K562 (cell line): ENCODE measurements around the gene PTPN9. TPM values are rescaled to one million over a fixed set of nuclear protein-coding genes. Genes with fewer than 3 reads are reported as not detected.

ENCODE experiments used
- ATAC-seq: fragments of 200-7000 bp; cut with Tn5 transposase; 3 replicates; pipeline ENCODE4 v1.9.1; 2020; ENCODE audit warnings: moderate library complexity
- BruUV-seq: library from RNA; stranded (reverse); fragments of 400-500 nt; replicated peaks from 2 replicates; lab custom pipeline; 2021; lab: Mats Ljungman, UMichigan
- CTCF ChIA-PET: fragments of 300-600 bp; formaldehyde crosslinking; extraction: SDS; loops from one replicate; lab custom pipeline; 2021; ENCODE audit warnings: low intra/inter-chr PET ratio; lab: Yijun Ruan, JAX
- POLR2A ChIA-PET: fragments of 300-600, 350-650 bp; sonication (Branson Sonifier 250); formaldehyde crosslinking; extraction: SDS; loops from one replicate; lab custom pipeline; 2021; ENCODE audit warnings: antibody characterized with exemption, inconsistent platforms; lab: Yijun Ruan, JAX
- DNase-seq, 4 experiments: peaks; one replicate each; pipeline versions ENCODE4 v3.0.0 to v3.0.0-alpha.2; 2011 to 2018; ENCODE audit warnings: low spot score in 3 of 4, mixed read lengths in 3 of 4; ENCODE audit errors: extremely low read depth in 1 of 4
- FAIRE-seq: peaks from 2 replicates; lab custom pipeline; 2011; peaks lifted over from hg19 to GRCh38; lab: Jason Lieb, UNC
- H2AFZ ChIP-seq: 2 replicates; pipeline ENCODE4 v1.6.0; 2011; ENCODE audit warnings: low read depth, low read length, control low read depth, inconsistent platforms
- H3K27ac ChIP-seq: fragments of 200-600 bp; 3 replicates; pipeline ENCODE4 v1.8.0; 2011; ENCODE audit warnings: low read depth, mild to moderate bottlenecking, control low read depth, inconsistent platforms, low read length, moderate library complexity, mixed read lengths; ENCODE audit errors: extremely low read depth
- H3K27me3 ChIP-seq, 2 experiments: fragments of 300-600 bp in 1 of 2; 2 replicates in 1 of 2; 3 replicates in 1 of 2; pipeline versions ENCODE4 v1.6.0 to v1.8.0; 2011; ENCODE audit warnings: inconsistent platforms in 2 of 2, low read length in 2 of 2, mild to moderate bottlenecking in 1 of 2, mixed read lengths in 1 of 2, moderate library complexity in 1 of 2; ENCODE audit not compliant: control insufficient read depth in 2 of 2, insufficient read depth in 2 of 2
- H3K36me3 ChIP-seq: fragments of 300-600 bp; 3 replicates; pipeline ENCODE4 v1.8.0; 2011; ENCODE audit warnings: mild to moderate bottlenecking, low read length, inconsistent platforms; ENCODE audit not compliant: control insufficient read depth, insufficient read depth
- H3K4me1 ChIP-seq, 2 experiments: fragments of 200-600 bp in 1 of 2; replicated peaks in 1 of 2; 2 replicates in 1 of 2; 3 replicates in 1 of 2; pipeline versions ENCODE4 v1.5.1 to v1.8.0; 2011; ENCODE audit warnings: inconsistent platforms in 2 of 2, low read length in 2 of 2, mild to moderate bottlenecking in 1 of 2, mixed read lengths in 1 of 2, moderate library complexity in 1 of 2; ENCODE audit not compliant: control insufficient read depth in 2 of 2, insufficient read depth in 2 of 2
- H3K4me2 ChIP-seq: 2 replicates; pipeline ENCODE4 v1.6.1; 2011; ENCODE audit warnings: low read length, control low read depth, inconsistent platforms, mixed read lengths; ENCODE audit not compliant: insufficient read depth
- H3K4me3 ChIP-seq: fragments of 200-600 bp; sonication (generic), shearing (Covaris generic); 2 replicates; pipeline ENCODE4 v1.5.1; 2016; ENCODE audit warnings: control low read depth, inconsistent platforms
- H3K79me2 ChIP-seq: fragments of 200-600 bp; 3 replicates; pipeline ENCODE4 v1.8.0; 2011; ENCODE audit warnings: low read length, inconsistent platforms; ENCODE audit not compliant: control insufficient read depth, insufficient read depth
- H3K9ac ChIP-seq, 2 experiments: 2 replicates each; pipeline versions ENCODE4 v1.6.0 to v1.6.1; 2011; ENCODE audit warnings: low read depth in 2 of 2, low read length in 2 of 2, control low read depth in 1 of 2, inconsistent platforms in 1 of 2, mild to moderate bottlenecking in 1 of 2, mixed read lengths in 1 of 2; ENCODE audit not compliant: insufficient read depth in 1 of 2
- H3K9me1 ChIP-seq: one replicate; pipeline ENCODE4 v1.6.0; 2011; ENCODE audit warnings: inconsistent platforms, mild to moderate bottlenecking, low read length, moderate library complexity; ENCODE audit not compliant: control insufficient read depth, insufficient read depth
- H3K9me3 ChIP-seq: replicated peaks from 2 replicates; pipeline ENCODE4 v1.5.1; 2011; ENCODE audit warnings: low read depth, low read length, inconsistent platforms; ENCODE audit not compliant: control insufficient read depth, insufficient read depth
- H4K20me1 ChIP-seq: replicated peaks from 2 replicates; pipeline ENCODE4 v1.6.1; 2011; ENCODE audit warnings: low read length, inconsistent platforms, mixed read lengths; ENCODE audit not compliant: control insufficient read depth, insufficient read depth
- CCNT2 ChIP-seq: IDR thresholded peaks from 2 replicates; pipeline ENCODE4 v1.6.1; 2011; ENCODE audit warnings: borderline replicate concordance, low read depth, mild to moderate bottlenecking, moderate library complexity, mixed read lengths, low read length; ENCODE audit not compliant: insufficient read length; ENCODE audit errors: extremely low read depth
- CEBPB ChIP-seq: fragments of 450-650 bp; IDR thresholded peaks from 2 replicates; pipeline ENCODE4 v1.6.1; 2016; ENCODE audit warnings: missing genetic modification characterization, missing compliant biosample characterization
- CEBPG ChIP-seq, 3 experiments: fragments of 200-800 bp in 1 of 3; sonication (Bioruptor generic) in 1 of 3; sonication (generic) in 1 of 3; formaldehyde crosslinking in 1 of 3; IDR thresholded peaks in 2 of 3; conservative IDR thresholded peaks in 1 of 3; 2 replicates each; pipeline versions ENCODE4 v1.6.1 to v1.8.0; 2016 to 2022; ENCODE audit warnings: missing compliant biosample characterization in 2 of 3, missing genetic modification characterization in 2 of 3, mild to moderate bottlenecking in 1 of 3, missing genetic modification reagents in 1 of 3
- DPF2 ChIP-seq: fragments of 450-650 bp; IDR thresholded peaks from 2 replicates; pipeline ENCODE4 v1.6.1; 2016
- E2F3 ChIP-seq: fragments of 250-450 bp; sonication (Bioruptor Pico); IDR thresholded peaks from 2 replicates; pipeline ENCODE4 v1.4.0; 2020; ENCODE audit warnings: mild to moderate bottlenecking
- FOXJ2 ChIP-seq: fragments of 200-800 bp; sonication (Bioruptor generic); IDR thresholded peaks from 2 replicates; pipeline ENCODE4 v1.6.1; 2016; ENCODE audit warnings: missing genetic modification characterization, missing compliant biosample characterization
- HDAC2 ChIP-seq: fragments of 450-650 bp; IDR thresholded peaks from 2 replicates; pipeline ENCODE4 v1.6.1; 2016; ENCODE audit warnings: mild to moderate bottlenecking
- NR2C2 ChIP-seq, 2 experiments: fragments of 200-800 bp in 1 of 2; sonication (Bioruptor generic) in 1 of 2; sonication (generic) in 1 of 2; formaldehyde crosslinking in 1 of 2; IDR thresholded peaks; 2 replicates each; pipeline versions ENCODE4 v1.6.1 to v1.8.0; 2016 to 2022; ENCODE audit warnings: mild to moderate bottlenecking in 1 of 2, missing compliant biosample characterization in 1 of 2, missing genetic modification characterization in 1 of 2, missing genetic modification reagents in 1 of 2
- PTRF ChIP-seq: fragments of 450-650 bp; IDR thresholded peaks from 2 replicates; pipeline ENCODE4 v1.6.1; 2016; ENCODE audit warnings: mild to moderate bottlenecking, missing genetic modification characterization, missing compliant biosample characterization
- RAD21 ChIP-seq, 2 experiments: fragments of 250-450 bp in 1 of 2; fragments of 450-650 bp in 1 of 2; sonication (Bioruptor Pico) in 1 of 2; formaldehyde crosslinking in 1 of 2; IDR thresholded peaks in 1 of 2; conservative IDR thresholded peaks in 1 of 2; 2 replicates each; pipeline versions ENCODE4 v1.4.0 to v1.8.0; 2020 to 2022; ENCODE audit warnings: mild to moderate bottlenecking in 2 of 2, moderate library complexity in 1 of 2
- SMARCC2 ChIP-seq: fragments of 450-650 bp; IDR thresholded peaks from 2 replicates; pipeline ENCODE4 v1.6.1; 2017; ENCODE audit warnings: antibody characterized with exemption, moderate library complexity, mild to moderate bottlenecking, low read depth
- SMARCE1 ChIP-seq: fragments of 450-650 bp; IDR thresholded peaks from 2 replicates; pipeline ENCODE4 v1.7.1; 2016; ENCODE audit warnings: mild to moderate bottlenecking
- ZNF311 ChIP-seq: fragments of 250-450 bp; sonication (Bioruptor Pico); IDR thresholded peaks from 2 replicates; pipeline ENCODE4 v1.4.0; 2020; ENCODE audit warnings: mild to moderate bottlenecking, moderate library complexity
- ZNF41 ChIP-seq: fragments of 250-450 bp; sonication (Bioruptor Pico); conservative IDR thresholded peaks from 2 replicates; pipeline ENCODE4 v1.4.0; 2020; ENCODE audit warnings: mild to moderate bottlenecking
- ZSCAN32 ChIP-seq: fragments of 450-650 bp; formaldehyde crosslinking; IDR thresholded peaks from 2 replicates; pipeline ENCODE4 v1.4.0; 2020; ENCODE audit warnings: mild to moderate bottlenecking, moderate library complexity
- WGBS: fragments of 100-300 bp; shearing (Covaris generic); methylation state at CpG from one replicate; pipeline ENCODE4 v1.1.6; 2016; ENCODE audit warnings: low coverage, mixed read lengths; ENCODE audit not compliant: insufficient coverage; ENCODE audit errors: missing lambda C conversion rate; 5-methylcytosine and 5-hydroxymethylcytosine counted together
- in situ Hi-C: fragments of 300-500 bp; cut with MboI; formaldehyde crosslinking; loops from 4 replicates; pipeline ENCODE4 v1.15.0; 2018; ENCODE audit warnings: inconsistent platforms, mixed read lengths
- intact Hi-C: fragments of 100-400 bp; cut with micrococcal nuclease; formaldehyde crosslinking; loops from 2 replicates; pipeline ENCODE4 v1.14.2; 2022
- polyA plus RNA-seq, 8 experiments: library from polyadenylated mRNA; depleted of rRNA in 4 of 8; stranded (reverse) in 5 of 8; unstranded in 3 of 8; fragments of >200 nt; fragmentation: Nextera tagmentation in 2 of 8; fragmentation: Illumina TruSeq in 1 of 8; extraction: Ambion mirVana in 2 of 8; extraction: Trizol in 1 of 8; gene quantifications; 2 replicates each; pipeline versions ENCODE4 v1.2.1 to v1.2.3, GENCODE V29; 2011 to 2014; ENCODE audit warnings: inconsistent platforms in 1 of 8, missing spikeins in 1 of 8
- total RNA-seq, 7 experiments: library from RNA; depleted of rRNA in 6 of 7; stranded (reverse); fragments of >200 nt in 6 of 7; fragmentation: Illumina TruSeq in 2 of 7; extraction: Trizol in 2 of 7; gene quantifications; 2 replicates each; pipeline versions ENCODE4 v1.2.1 to v1.2.3, GENCODE V29; 2011 to 2021; ENCODE audit warnings: low replicate concordance in 1 of 7
- TF ChIP-seq, protein P1 (sequence below): fragments of 450-650 bp; IDR thresholded peaks from 2 replicates; pipeline ENCODE4 v1.6.1; 2018; ENCODE audit warnings: mild to moderate bottlenecking, low read depth; ENCODE audit not compliant: partially characterized antibody

PTPN9 gene
- total and polyA plus RNA-seq, 9 of the 15 experiments (the other 6 are each of a cell fraction or from before 2014, with no cell fraction given), result 5.0 to 24.0 (median 14.2) TPM

DNA sequence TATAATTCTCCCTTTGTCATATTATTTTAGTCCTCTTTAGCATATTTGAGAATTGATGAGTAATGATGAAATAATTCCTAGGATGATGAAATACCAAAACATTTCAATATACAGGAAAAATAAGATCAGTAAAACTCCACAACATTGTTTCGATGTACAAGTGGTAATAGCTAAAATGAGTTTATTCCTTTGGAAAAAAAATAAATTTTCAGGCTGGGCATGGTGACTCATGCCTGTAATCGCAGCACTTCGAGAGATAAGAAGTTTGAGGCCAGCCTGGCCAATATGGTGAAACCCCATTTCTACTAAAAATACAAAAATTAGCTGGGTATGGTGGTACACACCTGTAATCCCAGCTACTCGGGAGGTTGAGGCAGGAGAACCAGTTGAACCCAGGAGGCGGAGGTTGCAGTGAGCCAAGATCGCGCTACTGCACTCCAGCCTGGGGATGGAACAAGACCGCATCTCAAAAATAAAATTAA lies 135.1 kb downstream of the PTPN9 start (continued):
- TF ChIP-seq CEBPG (CRISPR knock-in tag; IDR thresholded peaks at IDR 0.05), result peak; percentile 50; the same call in 1 of the 2 replicates
- TF ChIP-seq CEBPG (tag; conservative IDR thresholded peaks at IDR 0.05 in 1 of 2, IDR thresholded peaks at IDR 0.05 in 1 of 2), result peak; percentile 92 to 94
- 0 out of 2 replicates have a peak, but pooled peaks have one; percentile 25 for TF ChIP-seq FOXJ2 (tag)
- peak; percentile 87 for TF ChIP-seq SMARCE1
- peak; percentile 68; the same call in 1 of the 2 replicates for TF ChIP-seq ZSCAN32 (CRISPR knock-in tag)
- TF ChIP-seq DPF2, result peak; percentile 90
- TF ChIP-seq RAD21 (CRISPR knock-in tag; conservative IDR thresholded peaks at IDR 0.05 in 1 of 2, IDR thresholded peaks at IDR 0.05 in 1 of 2), result 0 out of 4 replicates have a peak, but pooled peaks of 1 of the 2 experiments have one; percentile 6
- peak; percentile 25; the same call in 1 of the 2 replicates for TF ChIP-seq HDAC2
- TF ChIP-seq SMARCC2, result peak; percentile 78
- peak; percentile 87 for TF ChIP-seq CEBPB

- TF ChIP-seq CCNT2, result no peak
- no peak for TF ChIP-seq NR2C2 (CRISPR knock-in tag; IDR thresholded peaks at IDR 0.05)
- no peak for TF ChIP-seq NR2C2 (tag; IDR thresholded peaks at IDR 0.05)
- no peak for TF ChIP-seq ZNF311 (CRISPR knock-in tag)
- TF ChIP-seq, protein P1, sequence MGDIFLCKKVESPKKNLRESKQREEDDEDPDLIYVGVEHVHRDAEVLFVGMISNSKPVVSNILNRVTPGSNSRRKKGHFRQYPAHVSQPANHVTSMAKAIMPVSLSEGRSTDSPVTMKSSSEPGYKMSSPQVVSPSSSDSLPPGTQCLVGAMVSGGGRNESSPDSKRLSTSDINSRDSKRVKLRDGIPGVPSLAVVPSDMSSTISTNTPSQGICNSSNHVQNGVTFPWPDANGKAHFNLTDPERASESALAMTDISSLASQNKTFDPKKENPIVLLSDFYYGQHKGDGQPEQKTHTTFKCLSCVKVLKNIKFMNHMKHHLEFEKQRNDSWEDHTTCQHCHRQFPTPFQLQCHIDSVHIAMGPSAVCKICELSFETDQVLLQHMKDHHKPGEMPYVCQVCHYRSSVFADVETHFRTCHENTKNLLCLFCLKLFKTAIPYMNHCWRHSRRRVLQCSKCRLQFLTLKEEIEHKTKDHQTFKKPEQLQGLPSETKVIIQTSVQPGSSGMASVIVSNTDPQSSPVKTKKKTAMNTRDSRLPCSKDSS, result no peak
- no peak for TF ChIP-seq E2F3
- TF ChIP-seq CEBPG (CRISPR knock-in tag; IDR thresholded peaks at IDR 0.05), result no peak
- TF ChIP-seq CEBPG (tag; conservative IDR thresholded peaks at IDR 0.05 in 1 of 2, IDR thresholded peaks at IDR 0.05 in 1 of 2), result no peak
- TF ChIP-seq ZNF41 (CRISPR knock-in tag), result no peak
- no peak for TF ChIP-seq PTRF (tag)
- in situ Hi-C loops, result no loop called here
- H3K9ac ChIP-seq, result no peak overlapping the region
- ChIA-PET CTCF (no interaction called here), POLR2A (interaction anchor here (0.6 to 2.1 kb wide), 2 partner anchors 13 to 14 kb away, joined by 4 to 7 read pairs; partner anchors contain the start of gene SIN3A)
- ATAC-seq, result no peak
- no peak overlapping the region for H3K4me2 ChIP-seq
- no peak overlapping the region for H2AFZ ChIP-seq
- no peaks in the 10 kb centered on the region for H3K27me3 ChIP-seq
- peaks cover 57% of the 10 kb centered on the region; the same call in 2 of the 3 replicates for H3K36me3 ChIP-seq
- no peak overlapping the region for H3K27ac ChIP-seq
- H3K4me1 ChIP-seq, result no peaks in the 10 kb centered on the region
- H4K20me1 ChIP-seq, result no peaks in the 10 kb centered on the region; the same call in 1 of the 2 replicates
- WGBS, result 92% methylated on average over 4 of the region's 4 CpGs
- no TSS peak for BruUV-seq
- H3K4me3 ChIP-seq, result no peak overlapping the region
- no peaks in the 10 kb centered on the region for H3K9me1 ChIP-seq
- FAIRE-seq, result peak; percentile 48
- no peaks in the 10 kb centered on the region for H3K9me3 ChIP-seq
- no peak for DNase-seq
- peaks cover 86% of the 10 kb centered on the region for H3K79me2 ChIP-seq
- intact Hi-C loops, result no loop called here
Measured at GRCh38 chr15:75437721-75438120, 141.4 kb downstream of the PTPN9 start.
